SK-N-SH treated with all-trans-retinoic acid at 6 μM for 48 hours (cell line): ENCODE results near the gene CPXM2.
A peak's percentile ranks its signal among the peaks of the same experiment; 100 is the strongest.
"Not testable (repeated sequence)": the region's sequence is repeated elsewhere in the genome, so short reads cannot be mapped to it uniquely, and the experiment has no call there.

Experiments used
- ATAC-seq: fragments of 200-7000 bp; cut with Tn5 transposase; 3 replicates; pipeline ENCODE4 v1.9.1; 2020; ENCODE audit warnings: mild to moderate bottlenecking, moderate library complexity
- ARNTL ChIP-seq: fragments of 450-650 bp; formaldehyde crosslinking; IDR thresholded peaks from 2 replicates; pipeline ENCODE4 v1.5.0; 2020; ENCODE audit warnings: low read depth, mild to moderate bottlenecking, moderate library complexity, borderline replicate concordance
- BACH2 ChIP-seq: fragments of 250-450 bp; sonication (Bioruptor Pico); IDR thresholded peaks from 2 replicates; pipeline ENCODE4 v1.9.0; 2021; ENCODE audit warnings: mild to moderate bottlenecking, borderline replicate concordance
- CREB5 ChIP-seq: fragments of 250-450 bp; sonication (Bioruptor Pico); IDR thresholded peaks from 2 replicates; pipeline ENCODE4 v1.5.1; 2020; ENCODE audit warnings: low read depth, mild to moderate bottlenecking, moderate library complexity
- CSDC2 ChIP-seq: fragments of 250-450 bp; sonication (Bioruptor Pico); IDR thresholded peaks from 2 replicates; pipeline ENCODE4 v1.5.0; 2020; ENCODE audit warnings: mild to moderate bottlenecking, moderate library complexity
- CSRNP3 ChIP-seq: fragments of 250-450 bp; sonication (Bioruptor Pico); IDR thresholded peaks from 2 replicates; pipeline ENCODE4 v1.5.1; 2021; ENCODE audit warnings: mild to moderate bottlenecking, moderate library complexity
- ESRRG ChIP-seq: fragments of 250-450 bp; sonication (Bioruptor Pico); IDR thresholded peaks from 2 replicates; pipeline ENCODE4 v1.6.1; 2021; ENCODE audit warnings: mild to moderate bottlenecking
- GLIS3 ChIP-seq: fragments of 250-450 bp; sonication (Bioruptor Pico); IDR thresholded peaks from 2 replicates; pipeline ENCODE4 v1.5.0; 2020; ENCODE audit warnings: mild to moderate bottlenecking, moderate library complexity
- ISL1 ChIP-seq: fragments of 250-450 bp; sonication (Bioruptor Pico); IDR thresholded peaks from 2 replicates; pipeline ENCODE4 v2.1.2; 2022; ENCODE audit warnings: mild to moderate bottlenecking, moderate library complexity
- PATZ1 ChIP-seq: fragments of 250-450 bp; sonication (Bioruptor Pico); IDR thresholded peaks from 2 replicates; pipeline ENCODE4 v1.8.0; 2020; ENCODE audit warnings: mild to moderate bottlenecking, moderate library complexity, borderline replicate concordance
- POU6F1 ChIP-seq: fragments of 250-450 bp; sonication (Bioruptor Pico); IDR thresholded peaks from 2 replicates; pipeline ENCODE4 v1.8.0; 2021; ENCODE audit warnings: low read depth, mild to moderate bottlenecking, moderate library complexity, borderline replicate concordance
- PPARA ChIP-seq: fragments of 250-450 bp; sonication (Bioruptor Pico); IDR thresholded peaks from 2 replicates; pipeline ENCODE4 v1.5.0; 2020; ENCODE audit warnings: mild to moderate bottlenecking, borderline replicate concordance
- RARB ChIP-seq: fragments of 250-450 bp; sonication (Bioruptor Pico); IDR thresholded peaks from 2 replicates; pipeline ENCODE4 v1.8.0; 2021; ENCODE audit warnings: mild to moderate bottlenecking, moderate library complexity
- TCF4 ChIP-seq: fragments of 250-450 bp; sonication (Bioruptor Pico); IDR thresholded peaks from 2 replicates; pipeline ENCODE4 v1.8.0; 2021; ENCODE audit warnings: mild to moderate bottlenecking, moderate library complexity, borderline replicate concordance
- TOX ChIP-seq: fragments of 250-450 bp; sonication (Bioruptor Pico); IDR thresholded peaks from 2 replicates; pipeline ENCODE4 v1.8.0; 2021; ENCODE audit warnings: mild to moderate bottlenecking, moderate library complexity, borderline replicate concordance
- TSHZ2 ChIP-seq: fragments of 250-450 bp; sonication (Bioruptor Pico); IDR thresholded peaks from 2 replicates; pipeline ENCODE4 v1.5.0; 2020; ENCODE audit warnings: mild to moderate bottlenecking, moderate library complexity
- ZC3H10 ChIP-seq: fragments of 250-450 bp; sonication (Bioruptor Pico); IDR thresholded peaks from 2 replicates; pipeline ENCODE4 v1.5.1; 2021; ENCODE audit warnings: mild to moderate bottlenecking, moderate library complexity
- ZNF70 ChIP-seq: fragments of 450-650 bp; formaldehyde crosslinking; IDR thresholded peaks from 2 replicates; pipeline ENCODE4 v1.5.0; 2020; ENCODE audit warnings: mild to moderate bottlenecking, moderate library complexity
- ZNF8 ChIP-seq: fragments of 450-650 bp; formaldehyde crosslinking; IDR thresholded peaks from 2 replicates; pipeline ENCODE4 v1.5.0; 2020; ENCODE audit warnings: mild to moderate bottlenecking, moderate library complexity

CPXM2 gene

GRCh38 chr10:123741146-123741545, 150.5 kb downstream of the CPXM2 start:
- TF ChIP-seq ZNF8 (CRISPR knock-in tag), result no peak
- TF ChIP-seq ARNTL (CRISPR knock-in tag), result no peak
- TF ChIP-seq GLIS3 (CRISPR knock-in tag), result no peak
- TF ChIP-seq TCF4 (CRISPR knock-in tag), result no peak
- no peak for TF ChIP-seq PPARA (CRISPR knock-in tag)

GRCh38 chr10:123736917-123737316, 154.7 kb downstream of the CPXM2 start:
- TF ChIP-seq ZNF8 (CRISPR knock-in tag), result peak; percentile 46; the same call in 1 of the 2 replicates
- ATAC-seq, result not testable (repeated sequence)

More at GRCh38 chr10:123741146-123741545, 150.5 kb downstream of the CPXM2 start:
- ATAC-seq, result no peak

GRCh38 chr10:123729523-123729922, 162.1 kb downstream of the CPXM2 start:
- TF ChIP-seq POU6F1 (CRISPR knock-in tag), result no peak
- no peak for TF ChIP-seq ARNTL (CRISPR knock-in tag)
- TF ChIP-seq GLIS3 (CRISPR knock-in tag), result no peak
- no peak for TF ChIP-seq TSHZ2 (CRISPR knock-in tag)
- TF ChIP-seq ESRRG, result no peak
- no peak for TF ChIP-seq TCF4 (CRISPR knock-in tag)
- TF ChIP-seq PPARA (CRISPR knock-in tag), result no peak
- TF ChIP-seq ZC3H10 (CRISPR knock-in tag), result no peak
- TF ChIP-seq CSDC2 (CRISPR knock-in tag), result no peak
- no peak for TF ChIP-seq ISL1 (CRISPR knock-in tag)
- ATAC-seq, result no peak

- ATAC-seq, result no peak
- no peak for TF ChIP-seq TOX (CRISPR knock-in tag)
- TF ChIP-seq BACH2 (CRISPR knock-in tag), result no peak
- no peak for TF ChIP-seq CSRNP3 (CRISPR knock-in tag)
- no peak for TF ChIP-seq ZNF70 (CRISPR knock-in tag)
- TF ChIP-seq PATZ1 (CRISPR knock-in tag), result no peak
- TF ChIP-seq CREB5 (CRISPR knock-in tag), result no peak
- TF ChIP-seq TCF4 (CRISPR knock-in tag), result no peak
- no peak for TF ChIP-seq RARB (CRISPR knock-in tag)
- no peak for TF ChIP-seq CSDC2 (CRISPR knock-in tag)
- no peak for TF ChIP-seq POU6F1 (CRISPR knock-in tag)
- TF ChIP-seq ZNF8 (CRISPR knock-in tag), result no peak
- no peak for TF ChIP-seq PPARA (CRISPR knock-in tag)
These were observed 164.8 kb downstream of the CPXM2 start for GRCh38 chr10:123726836-123727235.
